Measurements from ENCODE around the gene PABPC1L2B.
"Not testable (repeated sequence)": the region's sequence is repeated elsewhere in the genome, so short reads cannot be mapped to it uniquely, and the experiment has no call there.

- not testable (repeated sequence) for TF ChIP-seq CTCF, POLR2A, POLR2AphosphoS5 (IDR thresholded peaks at IDR 0.05)
Observed at GRCh38 chrX:72974885-72975284, 27.9 kb upstream of the PABPC1L2B start.

Data from suprapubic skin (tissue), 4 donors.